Retinal pigment epithelial cell (primary cell): ENCODE results near the gene ACAA2.

Experiments used
- DNase-seq: peaks from one replicate; pipeline ENCODE4 v3.0.0-alpha.2; 2010; ENCODE audit warnings: low read depth
- H3K4me3 ChIP-seq: 2 replicates; pipeline ENCODE4 v1.5.1; 2011; ENCODE audit warnings: mild to moderate bottlenecking, low read length, control low read depth, moderate library complexity
- TF ChIP-seq, protein P1 (sequence below): conservative IDR thresholded peaks from 2 replicates; pipeline ENCODE4 v1.5.1; 2011; ENCODE audit warnings: low read depth, low read length, control low read depth, inconsistent platforms

ACAA2 gene

DNA sequence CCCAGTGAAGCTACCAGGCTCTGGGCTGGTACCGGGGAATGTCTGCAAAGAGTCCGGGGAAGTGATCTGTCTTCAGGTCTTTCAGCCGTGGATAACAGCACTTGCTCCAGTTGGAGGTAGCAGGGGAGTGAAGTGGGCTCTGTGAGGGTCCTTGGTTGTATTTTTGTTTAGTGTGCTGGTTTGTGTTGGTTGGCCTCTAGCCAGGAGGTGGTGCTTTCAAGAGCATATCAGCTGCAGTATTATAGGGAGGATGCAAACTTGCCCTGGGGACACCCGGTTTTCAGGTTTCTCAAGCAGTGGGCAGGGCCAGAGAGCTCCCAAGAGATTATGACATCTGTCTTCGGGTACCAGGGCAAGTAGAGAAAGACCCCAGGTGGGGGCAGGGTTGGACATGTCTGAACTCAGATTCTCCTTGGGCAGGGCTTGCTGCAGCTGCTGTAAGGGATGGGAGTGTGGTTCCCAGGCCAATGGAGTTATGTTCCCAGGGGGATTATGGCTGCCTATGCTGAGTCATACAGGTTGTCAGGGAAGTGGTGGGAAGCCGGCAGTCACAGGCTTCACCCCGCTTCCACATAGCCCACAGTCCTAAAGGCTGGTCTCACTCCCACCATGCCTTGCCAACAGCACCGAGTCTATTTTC, 34.4 kb downstream of the ACAA2 start:
- TF ChIP-seq, protein P1, sequence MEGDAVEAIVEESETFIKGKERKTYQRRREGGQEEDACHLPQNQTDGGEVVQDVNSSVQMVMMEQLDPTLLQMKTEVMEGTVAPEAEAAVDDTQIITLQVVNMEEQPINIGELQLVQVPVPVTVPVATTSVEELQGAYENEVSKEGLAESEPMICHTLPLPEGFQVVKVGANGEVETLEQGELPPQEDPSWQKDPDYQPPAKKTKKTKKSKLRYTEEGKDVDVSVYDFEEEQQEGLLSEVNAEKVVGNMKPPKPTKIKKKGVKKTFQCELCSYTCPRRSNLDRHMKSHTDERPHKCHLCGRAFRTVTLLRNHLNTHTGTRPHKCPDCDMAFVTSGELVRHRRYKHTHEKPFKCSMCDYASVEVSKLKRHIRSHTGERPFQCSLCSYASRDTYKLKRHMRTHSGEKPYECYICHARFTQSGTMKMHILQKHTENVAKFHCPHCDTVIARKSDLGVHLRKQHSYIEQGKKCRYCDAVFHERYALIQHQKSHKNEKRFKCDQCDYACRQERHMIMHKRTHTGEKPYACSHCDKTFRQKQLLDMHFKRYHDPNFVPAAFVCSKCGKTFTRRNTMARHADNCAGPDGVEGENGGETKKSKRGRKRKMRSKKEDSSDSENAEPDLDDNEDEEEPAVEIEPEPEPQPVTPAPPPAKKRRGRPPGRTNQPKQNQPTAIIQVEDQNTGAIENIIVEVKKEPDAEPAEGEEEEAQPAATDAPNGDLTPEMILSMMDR, result no peak
- peak; percentile 97 for DNase-seq
- no peak overlapping the region for H3K4me3 ChIP-seq

DNA sequence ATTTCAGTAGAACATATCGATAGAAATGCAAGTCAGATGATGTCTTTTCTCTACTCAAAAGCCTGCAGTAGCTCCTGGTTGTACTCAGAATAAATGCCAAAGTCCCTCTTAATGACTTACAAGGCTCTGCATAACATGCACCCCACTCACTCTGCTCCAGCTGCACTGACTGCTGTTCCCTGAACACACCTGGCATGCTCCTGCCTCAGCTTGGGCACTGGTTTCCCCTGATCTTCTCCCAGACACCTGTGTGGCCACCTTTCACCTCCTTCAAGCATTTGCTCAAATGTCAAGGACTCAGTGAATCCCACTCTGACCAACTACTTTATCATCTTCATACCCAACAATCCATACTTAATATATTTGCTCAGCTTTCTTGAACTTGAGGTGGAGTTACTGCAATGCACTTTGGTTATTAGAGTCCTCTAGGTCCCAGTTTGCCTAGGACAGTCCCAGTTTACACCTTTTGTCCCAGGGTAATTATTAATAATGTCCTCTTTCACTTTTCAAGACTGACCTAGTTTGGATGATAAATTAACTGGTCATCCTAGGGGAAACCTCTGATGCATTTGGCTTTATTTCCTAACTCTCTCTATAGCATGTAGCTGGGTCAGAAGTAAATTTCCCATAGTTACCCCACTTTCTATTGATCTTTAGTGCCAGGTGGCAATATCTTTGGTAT, 44.1 kb downstream of the ACAA2 start:
- no peak for DNase-seq

DNA sequence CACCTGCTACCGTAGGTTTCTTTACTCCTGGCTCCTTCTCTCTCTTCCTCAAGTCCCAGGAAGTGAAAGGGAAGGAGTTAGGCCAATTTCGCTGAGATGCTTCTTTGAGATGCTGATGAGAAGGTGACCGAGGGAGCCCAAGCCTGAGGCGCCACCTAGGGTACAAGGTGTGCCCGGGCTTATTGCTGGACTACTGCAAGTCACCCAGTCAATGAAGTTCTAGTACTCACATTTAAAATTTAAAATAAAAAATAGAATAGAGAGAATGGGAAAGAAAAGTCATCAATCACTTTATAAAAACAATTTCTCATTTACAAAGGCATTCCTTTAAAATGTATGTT, 45.3 kb downstream of the ACAA2 start:
- TF ChIP-seq, protein P1, result peak; percentile 94
- DNase-seq, result peak; percentile 50
- H3K4me3 ChIP-seq, result no peak overlapping the region

More for the DNA sequence above, 44.1 kb downstream of the ACAA2 start:
- no peak overlapping the region for H3K4me3 ChIP-seq
- TF ChIP-seq, protein P1, result no peak

DNA sequence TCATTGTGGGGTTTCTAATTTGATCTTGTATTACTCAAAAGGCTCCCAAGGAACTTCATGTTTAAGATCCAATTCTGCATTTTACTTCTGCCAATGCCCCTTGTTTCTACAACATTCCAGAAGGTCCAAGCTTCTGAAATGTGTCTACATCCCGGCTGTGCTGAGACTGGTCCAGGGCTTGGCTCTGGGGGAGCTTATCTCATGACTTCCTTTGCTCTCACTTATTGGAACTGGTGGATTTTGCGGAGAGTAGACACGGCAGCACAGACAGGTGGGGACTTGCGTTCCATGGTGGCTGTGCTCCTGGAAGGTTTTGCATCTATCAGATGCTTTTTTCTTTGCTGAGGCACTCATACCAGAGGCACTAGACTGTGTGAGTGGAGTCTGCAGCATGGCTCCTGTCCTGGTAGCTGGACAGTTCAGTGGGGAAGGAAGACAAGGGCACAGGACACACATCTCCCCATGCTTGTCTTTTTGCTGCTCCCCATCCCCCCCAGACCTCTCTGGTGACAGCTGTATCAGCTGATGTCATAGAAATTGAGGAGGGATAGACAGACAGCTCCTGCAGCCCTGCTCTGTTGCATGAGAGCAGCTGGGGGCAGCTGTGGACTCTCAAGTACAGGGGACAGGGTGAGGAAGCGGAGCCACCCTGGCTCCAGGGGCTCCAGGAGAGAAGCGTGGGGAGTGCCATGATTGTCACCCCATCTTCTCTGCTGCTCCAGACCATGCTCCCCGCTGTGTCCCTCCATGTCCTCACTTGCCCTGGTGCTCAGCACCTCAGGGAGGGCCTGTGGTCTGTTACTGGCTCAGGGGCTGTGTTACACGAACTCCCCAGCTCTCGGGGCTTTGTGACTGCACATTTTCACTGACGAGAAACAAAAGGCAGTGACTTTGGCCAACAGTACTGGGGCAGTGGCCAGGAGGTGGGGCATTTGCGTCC, 46.0 kb downstream of the ACAA2 start:
- no peak overlapping the region for H3K4me3 ChIP-seq
- DNase-seq, result no peak
- TF ChIP-seq, protein P1, result no peak

DNA sequence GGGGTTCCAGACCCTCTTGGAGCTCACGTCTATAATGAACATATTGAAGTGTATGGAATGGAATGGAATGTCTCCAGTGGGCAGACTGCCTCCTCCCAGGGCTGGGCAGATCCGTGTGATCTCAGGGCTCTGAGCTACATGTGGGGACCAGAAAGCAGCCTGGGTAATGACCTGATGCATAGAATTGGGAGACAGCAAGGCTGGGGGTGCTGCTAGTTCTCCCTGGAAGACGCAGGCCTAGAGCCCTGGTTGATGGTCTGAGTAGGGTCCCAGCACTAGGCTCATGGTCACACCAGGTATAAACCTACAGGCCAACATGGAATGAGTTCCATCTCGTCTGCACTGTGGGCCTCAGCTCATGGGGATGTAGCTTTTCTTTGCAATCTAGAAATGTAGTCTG, 46.7 kb downstream of the ACAA2 start:
- no peak overlapping the region for H3K4me3 ChIP-seq
- DNase-seq, result no peak
- TF ChIP-seq, protein P1, result no peak

DNA sequence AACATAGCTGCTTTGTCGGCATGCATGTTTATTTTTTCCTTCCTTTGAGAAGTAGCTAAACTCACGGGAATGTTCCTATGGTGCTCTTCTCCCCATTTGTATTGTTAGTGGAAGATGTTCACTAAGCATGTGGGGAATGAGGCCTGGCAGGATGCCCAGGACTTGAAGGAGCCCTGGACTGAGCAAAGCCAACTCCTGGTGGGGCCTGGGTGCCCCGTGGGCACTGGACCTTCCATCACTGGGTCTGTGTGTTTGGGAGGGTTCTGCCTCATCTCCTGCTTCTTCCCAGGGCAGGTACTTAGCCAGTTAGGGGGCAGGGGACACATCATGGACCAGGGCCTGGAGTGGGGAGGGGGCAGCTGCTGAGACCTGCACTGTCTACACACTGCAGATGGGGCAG, 49.3 kb downstream of the ACAA2 start:
- TF ChIP-seq, protein P1, result no peak
- H3K4me3 ChIP-seq, result no peak overlapping the region
- DNase-seq, result no peak
